Dendritic cell treated with granulocyte-macrophage colony-stimulating factor and Interleukin-4, amounts not matched to agents 40 ng/mL and 50 ng/mL, for 4 days (primary cell): Measurements from ENCODE around the gene FDX2.
A peak's percentile ranks its signal among the peaks of the same experiment; 100 is the strongest.

Experiments
- H3K27ac Mint-ChIP-seq: one replicate; pipeline ENCODE4 v1.8.0; 2022; ENCODE audit warnings: mild to moderate bottlenecking, mixed read lengths
- H3K27me3 Mint-ChIP-seq: one replicate; pipeline ENCODE4 v1.8.0; 2022; ENCODE audit warnings: mild to moderate bottlenecking, mixed read lengths
- H3K36me3 Mint-ChIP-seq: one replicate; pipeline ENCODE4 v1.8.0; 2022; ENCODE audit warnings: low read depth, mixed read lengths
- H3K4me1 Mint-ChIP-seq: one replicate; pipeline ENCODE4 v1.8.0; 2022; ENCODE audit warnings: low read depth, mixed read lengths
- H3K4me3 Mint-ChIP-seq: one replicate; pipeline ENCODE4 v1.8.0; 2022; ENCODE audit warnings: mild to moderate bottlenecking, moderate library complexity, mixed read lengths
- H3K9me3 Mint-ChIP-seq: one replicate; pipeline ENCODE4 v1.8.0; 2022; ENCODE audit warnings: mixed read lengths
- intact Hi-C: fragments of 100-400 bp; cut with micrococcal nuclease; formaldehyde crosslinking; loops from one replicate; pipeline ENCODE4 v1.15.0; 2022

Gene FDX2

GRCh38 chr19:10299545-10300458 lies 16.0 kb downstream of the FDX2 start:
- no peaks in the 10 kb centered on the region for H3K9me3 Mint-ChIP-seq
- H3K36me3 Mint-ChIP-seq = no peaks in the 10 kb centered on the region
- peaks cover 58% of the 10 kb centered on the region for H3K4me1 Mint-ChIP-seq
- intact Hi-C loops = no loop called here
- H3K27ac Mint-ChIP-seq = peak overlapping the region; percentile 91
- peak overlapping the region; percentile 30 for H3K4me3 Mint-ChIP-seq
- peaks cover 18% of the 10 kb centered on the region for H3K27me3 Mint-ChIP-seq

- Mint-ChIP-seq H3K27ac (peak overlapping the region; percentile 79), H3K27me3 (peaks cover 47% of the 10 kb centered on the region), H3K9me3 (no peaks in the 10 kb centered on the region), H3K4me3 (peak overlapping the region; percentile 79), H3K36me3 (peaks cover 19% of the 10 kb centered on the region), H3K4me1 (peaks cover 62% of the 10 kb centered on the region)
- intact Hi-C loops = no loop called here
Observed at GRCh38 chr19:10295847-10296591, 19.8 kb downstream of the FDX2 start.

GRCh38 chr19:10295305-10295846 lies 20.4 kb downstream of the FDX2 start:
- Mint-ChIP-seq H3K4me1 (peaks cover 68% of the 10 kb centered on the region), H3K4me3 (peak overlapping the region; percentile 79), H3K36me3 (peaks cover 19% of the 10 kb centered on the region), H3K9me3 (no peaks in the 10 kb centered on the region), H3K27me3 (peaks cover 53% of the 10 kb centered on the region), H3K27ac (peak overlapping the region; percentile 79)
- intact Hi-C loops = no loop called here

- Mint-ChIP-seq H3K4me3 (peak overlapping the region; percentile 79), H3K27me3 (peaks cover 64% of the 10 kb centered on the region), H3K4me1 (peaks cover 67% of the 10 kb centered on the region), H3K27ac (peak overlapping the region; percentile 65), H3K36me3 (peaks cover 19% of the 10 kb centered on the region), H3K9me3 (no peaks in the 10 kb centered on the region)
- intact Hi-C loops = loop anchor here (5.0 kb wide), 1 partner anchor 38 kb away; the partner anchor contains the start of gene RAVER1
Observed at GRCh38 chr19:10294368-10294697, 21.5 kb downstream of the FDX2 start.

- peaks cover 70% of the 10 kb centered on the region for H3K4me1 Mint-ChIP-seq
- peak overlapping the region; percentile 67 for H3K27ac Mint-ChIP-seq
- H3K9me3 Mint-ChIP-seq = no peaks in the 10 kb centered on the region
- intact Hi-C loops = loop anchor here (5.0 kb wide), 1 partner anchor 38 kb away; the partner anchor contains the start of gene RAVER1
- peak overlapping the region; percentile 79 for H3K4me3 Mint-ChIP-seq
- peaks cover 69% of the 10 kb centered on the region for H3K27me3 Mint-ChIP-seq
- H3K36me3 Mint-ChIP-seq = peaks cover 19% of the 10 kb centered on the region
Observed at GRCh38 chr19:10293637-10294367, 22.0 kb downstream of the FDX2 start.

GRCh38 chr19:10292789-10293636 lies 22.8 kb downstream of the FDX2 start:
- H3K4me1 Mint-ChIP-seq = peaks cover 78% of the 10 kb centered on the region
- H3K36me3 Mint-ChIP-seq = peaks cover 19% of the 10 kb centered on the region
- H3K9me3 Mint-ChIP-seq = no peaks in the 10 kb centered on the region
- peak overlapping the region; percentile 67 for H3K27ac Mint-ChIP-seq
- peak overlapping the region; percentile 73 for H3K4me3 Mint-ChIP-seq
- intact Hi-C loops = loop anchor here (5.0 kb wide), 1 partner anchor 39 kb away; the partner anchor contains the start of gene RAVER1
- H3K27me3 Mint-ChIP-seq = peaks cover 70% of the 10 kb centered on the region

- peak overlapping the region; percentile 67 for H3K27ac Mint-ChIP-seq
- H3K9me3 Mint-ChIP-seq = no peaks in the 10 kb centered on the region
- H3K4me1 Mint-ChIP-seq = peaks cover 85% of the 10 kb centered on the region
- H3K36me3 Mint-ChIP-seq = peaks cover 19% of the 10 kb centered on the region
- intact Hi-C loops = loop anchor here (5.0 kb wide), 1 partner anchor 40 kb away; the partner anchor contains the start of gene RAVER1
- peak overlapping the region; percentile 73 for H3K4me3 Mint-ChIP-seq
- peaks cover 70% of the 10 kb centered on the region for H3K27me3 Mint-ChIP-seq
Observed at GRCh38 chr19:10292206-10292788, 23.5 kb downstream of the FDX2 start.

GRCh38 chr19:10291554-10292205 lies 24.1 kb downstream of the FDX2 start:
- intact Hi-C loops = loop anchor here (5.0 kb wide), 1 partner anchor 41 kb away; the partner anchor contains the start of gene RAVER1
- Mint-ChIP-seq H3K9me3 (no peaks in the 10 kb centered on the region), H3K36me3 (peaks cover 19% of the 10 kb centered on the region), H3K27me3 (peaks cover 67% of the 10 kb centered on the region), H3K4me1 (peaks cover 91% of the 10 kb centered on the region), H3K4me3 (peak overlapping the region; percentile 73), H3K27ac (peak overlapping the region; percentile 67)

GRCh38 chr19:10290876-10291553 lies 24.8 kb downstream of the FDX2 start:
- peaks cover 65% of the 10 kb centered on the region for H3K27me3 Mint-ChIP-seq

GRCh38 chr19:10290357-10290875 lies 25.4 kb downstream of the FDX2 start:
- H3K36me3 Mint-ChIP-seq = peaks cover 30% of the 10 kb centered on the region
- H3K4me3 Mint-ChIP-seq = peak overlapping the region; percentile 73
- peak overlapping the region; percentile 67 for H3K27ac Mint-ChIP-seq
- peaks cover 59% of the 10 kb centered on the region for H3K27me3 Mint-ChIP-seq
- intact Hi-C loops = loop anchor here (5.0 kb wide), 1 partner anchor 42 kb away; the partner anchor contains the start of gene RAVER1
- H3K4me1 Mint-ChIP-seq = peaks cover 97% of the 10 kb centered on the region
- H3K9me3 Mint-ChIP-seq = no peaks in the 10 kb centered on the region

More at GRCh38 chr19:10290876-10291553, 24.8 kb downstream of the FDX2 start:
- Mint-ChIP-seq H3K9me3 (no peaks in the 10 kb centered on the region), H3K27ac (peak overlapping the region; percentile 67), H3K4me3 (peak overlapping the region; percentile 73), H3K36me3 (peaks cover 24% of the 10 kb centered on the region), H3K4me1 (peaks cover 97% of the 10 kb centered on the region)
- intact Hi-C loops = loop anchor here (5.0 kb wide), 1 partner anchor 41 kb away; the partner anchor contains the start of gene RAVER1

GRCh38 chr19:10289836-10290356 lies 25.9 kb downstream of the FDX2 start, which contains the start of gene ICAM5:
Gene ICAM5 (plus strand): TSS chr19:10289952. CDS start chr19:10290044, 92 bp downstream.
- Mint-ChIP-seq H3K4me3 (peak within 1 kb of the TSS; percentile 73), H3K4me1 (peaks cover 97% of the 10 kb centered on the region), H3K27me3 (peaks cover 54% of the 10 kb centered on the region), H3K36me3 (peaks cover 36% of the 10 kb centered on the region), H3K9me3 (no peaks in the 10 kb centered on the region), H3K27ac (peak within 1 kb of the TSS; percentile 67)
- intact Hi-C loops = loop anchor here (5.0 kb wide), 1 partner anchor 42 kb away; the partner anchor contains the start of gene RAVER1
